Panc1 (cell line): Measurements from ENCODE around the gene CPLANE1.

Experiments
- POLR2AphosphoS5 ChIP-seq: IDR thresholded peaks from 2 replicates; pipeline ENCODE4 v1.6.1; 2012; ENCODE audit warnings: mild to moderate bottlenecking, low read depth, low read length, moderate library complexity
- SIN3A ChIP-seq: IDR thresholded peaks from 2 replicates; pipeline ENCODE4 v1.6.1; 2012; ENCODE audit warnings: low read depth, mild to moderate bottlenecking, low read length, moderate library complexity, borderline replicate concordance; ENCODE audit not compliant: insufficient read depth
- TCF7L2 ChIP-seq: IDR thresholded peaks from 2 replicates; pipeline ENCODE4 v1.6.1; 2011; ENCODE audit warnings: mild to moderate bottlenecking, low read depth, low read length, inconsistent platforms
- TF ChIP-seq, protein P1 (sequence below): fragments of 450-650 bp; IDR thresholded peaks from 2 replicates; pipeline ENCODE4 v1.5.1; 2017; ENCODE audit warnings: mild to moderate bottlenecking

DNA sequence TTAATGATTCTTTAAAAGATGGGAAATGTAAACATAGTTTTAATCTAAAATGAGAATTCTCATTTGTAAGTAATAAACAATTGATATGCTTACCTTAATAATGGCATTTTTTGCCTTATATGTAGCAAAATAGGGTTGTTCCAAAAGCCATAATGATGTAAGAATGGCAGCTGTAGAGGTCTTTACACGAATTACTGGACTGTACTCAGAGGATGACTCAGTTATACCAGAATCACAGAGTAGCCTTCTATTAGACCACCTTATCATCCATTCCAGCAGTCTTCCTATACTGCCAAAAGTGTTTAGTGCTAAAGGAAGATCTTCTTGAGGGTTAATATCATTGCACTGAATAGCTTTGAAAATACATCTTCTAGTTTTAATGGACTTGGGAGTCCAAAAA lies 66.5 kb downstream of the CPLANE1 start:
- TF ChIP-seq, protein P1, sequence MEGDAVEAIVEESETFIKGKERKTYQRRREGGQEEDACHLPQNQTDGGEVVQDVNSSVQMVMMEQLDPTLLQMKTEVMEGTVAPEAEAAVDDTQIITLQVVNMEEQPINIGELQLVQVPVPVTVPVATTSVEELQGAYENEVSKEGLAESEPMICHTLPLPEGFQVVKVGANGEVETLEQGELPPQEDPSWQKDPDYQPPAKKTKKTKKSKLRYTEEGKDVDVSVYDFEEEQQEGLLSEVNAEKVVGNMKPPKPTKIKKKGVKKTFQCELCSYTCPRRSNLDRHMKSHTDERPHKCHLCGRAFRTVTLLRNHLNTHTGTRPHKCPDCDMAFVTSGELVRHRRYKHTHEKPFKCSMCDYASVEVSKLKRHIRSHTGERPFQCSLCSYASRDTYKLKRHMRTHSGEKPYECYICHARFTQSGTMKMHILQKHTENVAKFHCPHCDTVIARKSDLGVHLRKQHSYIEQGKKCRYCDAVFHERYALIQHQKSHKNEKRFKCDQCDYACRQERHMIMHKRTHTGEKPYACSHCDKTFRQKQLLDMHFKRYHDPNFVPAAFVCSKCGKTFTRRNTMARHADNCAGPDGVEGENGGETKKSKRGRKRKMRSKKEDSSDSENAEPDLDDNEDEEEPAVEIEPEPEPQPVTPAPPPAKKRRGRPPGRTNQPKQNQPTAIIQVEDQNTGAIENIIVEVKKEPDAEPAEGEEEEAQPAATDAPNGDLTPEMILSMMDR, result no peak
- TF ChIP-seq POLR2AphosphoS5 (no peak), TCF7L2 (no peak), SIN3A (no peak)
